Measurements from ENCODE around the gene USP3.

DNA sequence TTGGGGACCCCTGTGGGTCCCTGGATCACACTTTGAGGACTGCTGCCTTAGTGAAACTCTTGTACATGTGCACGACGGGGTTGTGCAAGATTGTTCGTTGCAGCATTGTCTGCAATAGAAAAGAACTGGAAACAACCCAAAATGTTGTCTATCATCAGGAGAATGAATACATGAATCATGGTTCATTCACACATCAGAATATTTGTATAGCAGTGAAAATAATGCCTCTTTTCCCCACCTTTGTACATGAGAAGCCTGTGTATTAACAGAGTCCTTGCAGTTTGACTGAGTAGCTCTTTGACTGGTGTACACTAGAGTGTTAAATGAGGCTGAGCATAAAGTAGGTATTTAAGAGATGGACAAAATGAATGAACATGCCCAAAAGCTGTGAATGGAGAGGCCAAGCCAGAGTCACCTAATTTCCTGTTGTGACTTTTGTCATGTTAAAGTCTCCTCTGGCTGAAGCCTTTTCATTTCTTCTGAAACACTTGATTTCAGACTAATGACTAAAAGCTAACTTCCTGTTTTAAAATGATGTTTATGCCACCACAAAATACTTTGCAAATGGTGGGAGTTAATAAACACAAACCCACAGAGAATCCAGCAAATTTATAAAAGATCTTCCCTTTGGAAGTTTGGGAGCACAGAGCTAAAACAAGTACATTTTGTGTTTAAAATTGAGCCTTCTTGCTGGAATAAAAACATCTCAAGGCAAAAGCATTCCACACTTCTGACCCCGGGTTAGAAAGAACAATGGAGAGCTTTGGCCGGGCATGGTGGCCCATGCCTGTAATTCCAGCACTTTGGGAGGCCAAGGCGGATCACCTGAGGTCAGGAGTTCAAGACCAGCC, 20.6 kb upstream of the USP3 start:
- TF ChIP-seq, protein P1, sequence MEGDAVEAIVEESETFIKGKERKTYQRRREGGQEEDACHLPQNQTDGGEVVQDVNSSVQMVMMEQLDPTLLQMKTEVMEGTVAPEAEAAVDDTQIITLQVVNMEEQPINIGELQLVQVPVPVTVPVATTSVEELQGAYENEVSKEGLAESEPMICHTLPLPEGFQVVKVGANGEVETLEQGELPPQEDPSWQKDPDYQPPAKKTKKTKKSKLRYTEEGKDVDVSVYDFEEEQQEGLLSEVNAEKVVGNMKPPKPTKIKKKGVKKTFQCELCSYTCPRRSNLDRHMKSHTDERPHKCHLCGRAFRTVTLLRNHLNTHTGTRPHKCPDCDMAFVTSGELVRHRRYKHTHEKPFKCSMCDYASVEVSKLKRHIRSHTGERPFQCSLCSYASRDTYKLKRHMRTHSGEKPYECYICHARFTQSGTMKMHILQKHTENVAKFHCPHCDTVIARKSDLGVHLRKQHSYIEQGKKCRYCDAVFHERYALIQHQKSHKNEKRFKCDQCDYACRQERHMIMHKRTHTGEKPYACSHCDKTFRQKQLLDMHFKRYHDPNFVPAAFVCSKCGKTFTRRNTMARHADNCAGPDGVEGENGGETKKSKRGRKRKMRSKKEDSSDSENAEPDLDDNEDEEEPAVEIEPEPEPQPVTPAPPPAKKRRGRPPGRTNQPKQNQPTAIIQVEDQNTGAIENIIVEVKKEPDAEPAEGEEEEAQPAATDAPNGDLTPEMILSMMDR (IDR thresholded peaks at IDR 0.05; ENCODE audit: insufficient read depth, low read length, poor library complexity, severe bottlenecking) = no peak
- no peak for TF ChIP-seq EZH2phosphoT487 (conservative IDR thresholded peaks at IDR 0.05; ENCODE audit: low read length)
